ENCODE data around the gene HACD4.

- TF ChIP-seq EZH2phosphoT487 (IDR thresholded peaks at IDR 0.05; ENCODE audit: borderline replicate concordance, low read depth, low read length): no peak
- no peak for TF ChIP-seq CTCF (conservative IDR thresholded peaks at IDR 0.05; ENCODE audit: low read length)
Measured at GRCh38 chr9:21070171-21070571, 38.7 kb upstream of the HACD4 start.

Data from OCI-LY7 (cell line).